Anterior cingulate cortex (tissue), 58 donors: ENCODE data around the gene CDCA7.
"Not testable (repeated sequence)": the region's sequence is repeated elsewhere in the genome, so short reads cannot be mapped to it uniquely, and the experiment has no call there.

Experiments used
- DNase-seq, 58 donors: peaks; one replicate each; lab custom pipeline; 2025; lab: John Stamatoyannopoulos, UW

CDCA7 gene

GRCh38 chr2:173354582-173355131 lies at the start of gene CDCA7:
TSS of gene CDCA7 (plus strand) at chr2:173354872. CDS start at chr2:173354964, 92 bp downstream.
- DNase-seq: peak in 25 of 58 donors; percentile 0 to 33 (median 3)

GRCh38 chr2:173305303-173305702 lies 49.4 kb upstream of the CDCA7 start:
- no peak for DNase-seq

GRCh38 chr2:173307293-173307692 lies 47.4 kb upstream of the CDCA7 start:
- peak in 3 of 58 donors; percentile 1 to 3 (median 2) for DNase-seq

- not testable (repeated sequence) for DNase-seq
Measured at GRCh38 chr2:173309370-173309769, 45.3 kb upstream of the CDCA7 start.

- no peak for DNase-seq
Measured at GRCh38 chr2:173311844-173312606, 42.6 kb upstream of the CDCA7 start.

GRCh38 chr2:173323371-173323770 lies 31.3 kb upstream of the CDCA7 start:
- DNase-seq: no peak

GRCh38 chr2:173326806-173327205 lies 27.9 kb upstream of the CDCA7 start:
- DNase-seq: no peak

- DNase-seq: no peak
Measured at GRCh38 chr2:173327421-173327820, 27.3 kb upstream of the CDCA7 start.

- not testable (repeated sequence) for DNase-seq
Measured at GRCh38 chr2:173333003-173333402, 21.7 kb upstream of the CDCA7 start.

- DNase-seq: no peak
Measured at GRCh38 chr2:173339807-173340206, 14.9 kb upstream of the CDCA7 start.

- no peak for DNase-seq
Measured at GRCh38 chr2:173343921-173344320, 10.8 kb upstream of the CDCA7 start.

- DNase-seq: no peak
Measured at GRCh38 chr2:173346035-173346434, 8.6 kb upstream of the CDCA7 start.

- DNase-seq: no peak
Measured at GRCh38 chr2:173347305-173348168, 7.1 kb upstream of the CDCA7 start.

- no peak for DNase-seq
Measured at GRCh38 chr2:173349287-173349686, 5.4 kb upstream of the CDCA7 start.

- no peak for DNase-seq
Measured at GRCh38 chr2:173350383-173350782, 4.3 kb upstream of the CDCA7 start.

- DNase-seq: no peak
Measured at GRCh38 chr2:173351879-173352278, 2.8 kb upstream of the CDCA7 start.

GRCh38 chr2:173353556-173353955 lies 1.1 kb upstream of the CDCA7 start:
- DNase-seq: no peak

- no peak for DNase-seq
Measured at GRCh38 chr2:173354073-173354581, 545 bp upstream of the CDCA7 start.

GRCh38 chr2:173355132-173355865 lies 627 bp downstream of the CDCA7 start:
- peak in 3 of 58 donors; percentile 1 to 33 (median 3) for DNase-seq

- DNase-seq: no peak
Measured at GRCh38 chr2:173355866-173356508, 1.3 kb downstream of the CDCA7 start.
